ENCODE results near the gene STPG1.

STPG1 gene

DNA sequence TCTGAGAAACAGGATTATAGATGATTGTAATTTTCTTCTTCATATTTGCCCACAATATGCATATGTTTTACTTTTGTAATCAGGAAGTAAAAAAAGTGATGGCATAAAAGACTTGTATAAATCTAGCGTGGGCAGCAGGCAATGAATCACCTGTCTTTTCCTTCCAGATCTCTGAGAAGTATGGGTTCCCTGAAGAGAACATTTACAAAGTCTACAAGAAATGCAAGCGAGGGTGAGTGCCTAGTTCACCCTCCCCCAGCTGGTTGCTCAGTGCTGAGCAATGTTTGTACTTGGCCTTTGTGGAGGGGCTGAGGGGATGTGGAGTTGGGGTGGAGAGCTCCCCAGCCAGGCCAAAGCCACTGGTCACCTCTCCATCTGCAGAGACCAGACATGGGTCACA lies 63.7 kb downstream of the STPG1 start:
- Histone ChIP-seq H3K27me3 (ENCODE audit: insufficient read depth, low read length) (peaks cover 4% of the 10 kb centered on the region), H3K9me3 (ENCODE audit: low read length) (no peaks in the 10 kb centered on the region), H3K4me1 (ENCODE audit: insufficient read depth, low read length) (no peaks in the 10 kb centered on the region), H2AFZ (ENCODE audit: low read depth, low read length) (no peak overlapping the region), H3K36me3 (ENCODE audit: insufficient read depth, low read length) (no peaks in the 10 kb centered on the region), H3K4me3 (ENCODE audit: low read length) (no peak overlapping the region)

DNA sequence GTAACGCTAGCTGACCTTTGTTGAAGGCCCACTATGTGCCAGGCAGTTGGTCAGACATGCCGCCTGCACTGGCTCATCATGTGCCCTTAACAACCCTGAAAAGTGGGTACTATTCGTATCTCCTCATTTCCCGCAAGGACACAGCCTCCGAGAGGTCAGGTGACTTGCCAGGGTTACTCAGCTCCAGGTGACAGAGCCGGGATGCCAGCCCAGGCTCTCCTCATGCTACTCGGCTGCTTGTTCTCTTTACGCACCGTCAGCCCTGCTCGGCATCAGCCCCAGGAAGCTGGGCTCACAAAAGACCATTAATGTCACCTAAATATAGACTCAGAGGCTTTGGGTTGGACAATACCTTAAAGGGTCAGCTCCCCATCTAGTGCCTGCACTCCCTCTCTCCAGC lies 65.4 kb downstream of the STPG1 start:
- no peak overlapping the region for H2AFZ ChIP-seq (ENCODE audit: low read depth, low read length)
- H3K4me3 ChIP-seq (ENCODE audit: low read length): no peak overlapping the region
- no peaks in the 10 kb centered on the region for H3K9me3 ChIP-seq (ENCODE audit: low read length)
- no peaks in the 10 kb centered on the region for H3K36me3 ChIP-seq (ENCODE audit: insufficient read depth, low read length)
- peaks cover 4% of the 10 kb centered on the region for H3K27me3 ChIP-seq (ENCODE audit: insufficient read depth, low read length)
- H3K4me1 ChIP-seq (ENCODE audit: insufficient read depth, low read length): no peaks in the 10 kb centered on the region

DNA sequence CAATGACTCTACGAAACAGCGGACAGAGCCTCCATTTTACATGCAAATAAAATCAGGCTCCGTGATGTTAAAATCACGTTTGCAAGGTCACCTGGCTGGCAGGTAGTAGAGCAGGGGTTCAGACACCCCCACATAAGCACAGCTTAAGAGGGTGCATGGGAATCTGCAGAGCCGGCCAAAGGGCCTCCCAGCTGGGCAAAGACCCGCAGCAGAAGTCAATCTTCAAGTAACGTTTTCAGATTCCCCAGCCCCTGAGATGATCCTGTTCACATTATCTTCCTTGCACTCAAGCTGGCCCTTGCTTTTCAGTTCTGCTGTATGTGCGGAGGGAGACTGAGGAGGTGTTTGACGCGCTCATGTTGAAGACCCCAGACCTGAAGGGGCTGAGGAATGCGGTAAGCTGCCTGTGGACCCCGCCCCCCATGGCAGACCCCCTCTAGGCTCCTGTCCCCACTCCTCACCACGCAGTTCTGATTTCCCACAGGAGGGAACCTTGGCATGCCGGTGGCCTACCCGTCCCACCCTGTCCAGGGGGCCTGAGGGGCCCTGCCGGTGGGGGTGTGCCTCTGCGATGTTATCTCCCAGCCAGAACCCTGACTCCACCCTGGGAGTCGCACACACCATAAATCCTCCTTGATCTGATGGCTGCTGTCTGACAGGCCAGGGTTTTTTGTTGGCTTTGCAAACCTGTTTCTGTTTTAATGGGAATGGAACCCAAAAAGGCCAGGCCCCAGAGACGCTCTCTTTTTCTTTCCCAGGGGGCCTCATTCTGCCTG lies 66.2 kb downstream of the STPG1 start:
- Histone ChIP-seq H3K27me3 (ENCODE audit: insufficient read depth, low read length) (peaks cover 4% of the 10 kb centered on the region), H3K4me1 (ENCODE audit: insufficient read depth, low read length) (no peaks in the 10 kb centered on the region), H3K36me3 (ENCODE audit: insufficient read depth, low read length) (no peaks in the 10 kb centered on the region), H3K9me3 (ENCODE audit: low read length) (no peaks in the 10 kb centered on the region), H2AFZ (ENCODE audit: low read depth, low read length) (no peak overlapping the region), H3K4me3 (ENCODE audit: low read length) (no peak overlapping the region)

DNA sequence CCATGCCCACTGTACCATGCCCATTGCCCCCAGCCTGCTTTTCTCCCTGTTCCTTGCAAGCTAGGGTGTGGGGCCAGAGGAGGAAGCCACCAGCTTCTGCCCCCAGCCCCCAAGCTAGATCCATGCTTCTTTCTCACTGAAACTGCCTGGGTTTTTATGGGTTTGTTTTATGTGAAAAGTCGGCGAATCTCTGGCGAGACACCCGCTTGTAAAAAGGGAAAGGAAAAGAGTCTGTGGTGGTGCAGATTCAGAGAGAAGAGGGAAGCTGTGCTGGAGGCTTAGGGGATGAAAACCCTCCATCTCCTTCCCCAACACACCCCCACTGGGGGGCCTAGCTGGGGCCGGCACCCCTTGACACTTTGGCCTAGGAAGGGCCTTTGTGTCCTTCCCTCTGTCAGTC lies 68.2 kb downstream of the STPG1 start:
- Histone ChIP-seq H3K4me3 (ENCODE audit: low read length) (no peak overlapping the region), H3K27me3 (ENCODE audit: insufficient read depth, low read length) (peaks cover 4% of the 10 kb centered on the region), H3K9me3 (ENCODE audit: low read length) (no peaks in the 10 kb centered on the region), H3K36me3 (ENCODE audit: insufficient read depth, low read length) (no peaks in the 10 kb centered on the region), H2AFZ (ENCODE audit: low read depth, low read length) (no peak overlapping the region), H3K4me1 (ENCODE audit: insufficient read depth, low read length) (peaks cover 2% of the 10 kb centered on the region)

DNA sequence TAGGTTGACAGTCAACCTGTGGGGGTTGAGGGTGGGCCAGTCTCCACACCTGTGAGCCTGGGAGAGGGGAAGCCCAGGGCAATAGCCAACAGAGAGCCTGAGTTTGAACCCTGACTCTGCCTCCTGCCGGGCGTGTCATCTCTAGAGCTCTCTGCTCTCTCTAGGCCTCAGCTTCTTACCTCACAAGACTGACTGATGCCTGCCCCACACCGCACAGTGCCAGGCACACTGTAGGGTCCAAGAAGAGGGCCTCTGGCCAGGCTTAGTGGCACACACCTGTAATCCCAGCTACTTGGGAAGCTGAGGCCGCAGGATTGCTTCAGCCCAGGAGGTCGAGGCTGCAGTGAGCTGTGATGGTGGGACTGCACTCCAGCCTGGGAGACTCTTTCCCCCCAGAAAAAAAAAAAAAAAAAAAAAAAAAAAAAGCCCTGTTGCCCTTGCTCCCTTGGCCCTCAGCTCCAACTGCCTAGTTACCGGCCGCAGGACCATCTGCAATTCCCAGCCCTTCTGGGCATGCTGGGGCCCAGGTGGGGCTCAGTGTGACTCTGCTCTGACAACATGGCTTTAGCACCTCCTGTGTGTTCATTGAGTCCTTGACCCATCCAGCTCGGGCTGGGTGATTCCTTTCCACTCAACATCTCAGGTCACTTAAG lies 69.4 kb downstream of the STPG1 start:
- H3K36me3 ChIP-seq (ENCODE audit: insufficient read depth, low read length): no peaks in the 10 kb centered on the region
- H3K9me3 ChIP-seq (ENCODE audit: low read length): no peaks in the 10 kb centered on the region
- peaks cover 7% of the 10 kb centered on the region for H3K4me1 ChIP-seq (ENCODE audit: insufficient read depth, low read length)
- peaks cover 4% of the 10 kb centered on the region for H3K27me3 ChIP-seq (ENCODE audit: insufficient read depth, low read length)
- no peak overlapping the region for H3K4me3 ChIP-seq (ENCODE audit: low read length)
- no peak overlapping the region for H2AFZ ChIP-seq (ENCODE audit: low read depth, low read length)

DNA sequence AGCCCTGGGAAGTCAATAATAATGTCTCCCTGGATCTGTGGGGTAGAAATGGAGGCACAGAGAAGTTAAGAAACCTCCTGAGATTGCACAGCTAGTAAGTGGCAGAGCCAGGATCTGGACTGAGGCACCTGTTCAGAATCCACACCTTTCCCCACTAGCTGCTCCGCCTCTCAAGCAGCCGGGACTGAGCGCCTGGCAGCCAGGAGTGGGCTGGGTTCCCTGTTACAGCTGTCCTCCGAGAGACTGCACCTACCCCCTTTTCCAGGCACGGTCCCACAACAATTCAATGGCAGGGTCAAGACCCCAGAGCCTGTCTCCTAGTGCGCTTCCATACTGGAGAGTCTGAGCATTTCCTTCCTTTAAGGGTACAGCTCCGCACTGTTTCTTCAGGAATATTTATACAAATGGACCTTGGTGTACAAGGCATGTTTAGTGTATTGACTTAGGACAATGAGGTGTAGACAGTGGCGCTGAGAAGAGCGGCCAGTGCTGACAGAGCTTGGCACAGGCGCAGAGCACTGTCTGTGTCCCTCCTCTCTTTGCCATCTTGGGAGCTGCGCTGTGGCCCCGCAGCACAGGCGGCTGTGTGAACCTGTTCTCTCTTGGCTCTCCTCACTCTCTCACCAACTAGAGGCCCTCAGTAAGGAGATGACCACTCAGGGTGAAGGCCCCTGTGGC lies 70.0 kb downstream of the STPG1 start:
- Histone ChIP-seq H3K27me3 (ENCODE audit: insufficient read depth, low read length) (peaks cover 4% of the 10 kb centered on the region), H3K4me1 (ENCODE audit: insufficient read depth, low read length) (peaks cover 7% of the 10 kb centered on the region), H3K9me3 (ENCODE audit: low read length) (no peaks in the 10 kb centered on the region), H3K4me3 (ENCODE audit: low read length) (no peak overlapping the region), H3K36me3 (ENCODE audit: insufficient read depth, low read length) (no peaks in the 10 kb centered on the region), H2AFZ (ENCODE audit: low read depth, low read length) (no peak overlapping the region)

DNA sequence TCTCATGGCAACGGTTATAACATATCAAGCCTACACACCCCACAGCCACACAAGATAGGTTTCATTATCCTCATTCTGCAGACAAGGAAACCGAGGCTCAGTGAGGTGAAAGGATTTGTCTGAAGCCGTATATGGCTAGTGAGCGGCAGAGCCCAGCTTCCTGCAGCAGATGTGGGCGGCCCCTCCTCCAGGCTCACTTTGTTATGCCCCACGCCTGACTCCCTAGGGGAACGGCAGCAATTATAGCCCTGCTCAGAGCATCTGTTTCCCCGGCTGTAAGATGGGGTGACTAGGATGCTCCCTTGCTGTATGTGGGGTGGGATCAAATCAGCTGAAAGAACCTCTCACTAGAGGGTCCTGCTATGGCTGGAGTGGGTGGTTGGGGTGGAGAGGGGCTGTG lies 72.3 kb downstream of the STPG1 start:
- H3K4me1 ChIP-seq (ENCODE audit: insufficient read depth, low read length): peaks cover 7% of the 10 kb centered on the region
- H2AFZ ChIP-seq (ENCODE audit: low read depth, low read length): no peak overlapping the region
- no peaks in the 10 kb centered on the region for H3K27me3 ChIP-seq (ENCODE audit: insufficient read depth, low read length)
- H3K9me3 ChIP-seq (ENCODE audit: low read length): no peaks in the 10 kb centered on the region
- H3K36me3 ChIP-seq (ENCODE audit: insufficient read depth, low read length): no peaks in the 10 kb centered on the region
- no peak overlapping the region for H3K4me3 ChIP-seq (ENCODE audit: low read length)

DNA sequence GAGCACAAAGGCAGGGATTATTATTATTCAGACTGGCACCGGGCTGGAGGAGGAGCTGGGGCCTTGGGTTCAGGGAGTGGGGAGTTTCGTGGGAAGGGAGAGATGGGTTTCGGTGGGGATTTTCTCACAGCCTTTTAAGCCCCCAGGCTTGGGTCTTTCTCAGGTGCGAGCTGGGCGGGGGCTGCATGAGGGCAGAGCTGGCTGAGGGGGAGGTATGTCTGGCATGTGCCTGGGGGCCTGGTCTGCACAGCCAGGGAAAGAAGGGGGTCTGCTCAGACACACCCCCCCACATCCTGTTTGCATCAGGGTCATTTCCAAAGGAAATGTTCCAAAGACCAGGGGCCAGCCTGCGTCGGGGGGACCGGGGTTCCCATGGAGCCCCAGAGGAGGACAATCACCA lies 72.8 kb downstream of the STPG1 start:
- Histone ChIP-seq H3K4me3 (ENCODE audit: low read length) (no peak overlapping the region), H3K4me1 (ENCODE audit: insufficient read depth, low read length) (peaks cover 7% of the 10 kb centered on the region), H3K9me3 (ENCODE audit: low read length) (no peaks in the 10 kb centered on the region), H3K27me3 (ENCODE audit: insufficient read depth, low read length) (no peaks in the 10 kb centered on the region), H2AFZ (ENCODE audit: low read depth, low read length) (no peak overlapping the region), H3K36me3 (ENCODE audit: insufficient read depth, low read length) (no peaks in the 10 kb centered on the region)

DNA sequence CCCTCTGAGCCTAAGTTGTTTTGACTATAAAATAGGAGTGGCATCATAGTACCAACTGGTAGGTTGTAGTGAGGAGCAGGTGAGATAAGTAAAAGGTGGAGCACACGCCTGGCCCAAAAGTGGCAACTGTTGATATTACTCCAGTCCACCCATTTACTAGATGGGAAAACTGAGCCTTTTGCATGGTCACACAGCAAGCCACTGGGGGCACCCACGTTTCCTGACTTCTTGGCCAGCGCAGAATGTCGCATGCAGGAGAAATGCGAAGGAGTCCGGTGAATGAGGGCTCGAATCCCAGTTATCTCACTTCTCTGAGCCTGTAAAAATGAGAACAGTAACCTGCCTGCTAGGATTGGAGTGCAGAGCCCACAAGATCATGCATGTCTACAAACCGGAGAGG lies 73.6 kb downstream of the STPG1 start:
- Histone ChIP-seq H3K36me3 (ENCODE audit: insufficient read depth, low read length) (no peaks in the 10 kb centered on the region), H2AFZ (ENCODE audit: low read depth, low read length) (no peak overlapping the region), H3K4me1 (ENCODE audit: insufficient read depth, low read length) (peaks cover 7% of the 10 kb centered on the region)

DNA sequence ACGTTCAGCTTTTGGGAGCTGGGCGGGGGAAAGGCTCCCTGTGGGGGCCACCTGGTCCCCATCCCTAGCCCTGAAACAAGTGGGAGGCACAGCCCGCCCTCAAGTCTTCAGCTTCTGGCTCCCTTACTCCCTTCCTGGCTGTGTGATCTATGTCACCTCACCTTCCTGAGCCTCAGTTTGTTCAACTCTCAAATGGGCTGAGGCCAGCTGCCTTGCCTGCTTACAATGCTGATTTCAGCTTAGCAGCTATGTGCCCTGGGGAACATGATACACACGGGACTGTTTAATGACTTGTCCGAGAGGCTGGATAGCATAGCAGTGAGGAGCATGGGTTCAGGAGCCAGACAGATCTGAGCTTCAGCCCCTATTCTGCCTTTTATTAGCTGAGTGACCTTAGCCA lies 75.1 kb downstream of the STPG1 start:
- no peaks in the 10 kb centered on the region for H3K9me3 ChIP-seq (ENCODE audit: low read length)
- no peak overlapping the region for H3K4me3 ChIP-seq (ENCODE audit: low read length)
- no peak overlapping the region for H2AFZ ChIP-seq (ENCODE audit: low read depth, low read length)
- H3K27me3 ChIP-seq (ENCODE audit: insufficient read depth, low read length): peaks cover 3% of the 10 kb centered on the region
- no peaks in the 10 kb centered on the region for H3K36me3 ChIP-seq (ENCODE audit: insufficient read depth, low read length)
- peaks cover 7% of the 10 kb centered on the region for H3K4me1 ChIP-seq (ENCODE audit: insufficient read depth, low read length)

More for the DNA sequence above, 73.6 kb downstream of the STPG1 start:
- H3K27me3 ChIP-seq (ENCODE audit: insufficient read depth, low read length): no peaks in the 10 kb centered on the region
- H3K9me3 ChIP-seq (ENCODE audit: low read length): no peaks in the 10 kb centered on the region
- H3K4me3 ChIP-seq (ENCODE audit: low read length): no peak overlapping the region

DNA sequence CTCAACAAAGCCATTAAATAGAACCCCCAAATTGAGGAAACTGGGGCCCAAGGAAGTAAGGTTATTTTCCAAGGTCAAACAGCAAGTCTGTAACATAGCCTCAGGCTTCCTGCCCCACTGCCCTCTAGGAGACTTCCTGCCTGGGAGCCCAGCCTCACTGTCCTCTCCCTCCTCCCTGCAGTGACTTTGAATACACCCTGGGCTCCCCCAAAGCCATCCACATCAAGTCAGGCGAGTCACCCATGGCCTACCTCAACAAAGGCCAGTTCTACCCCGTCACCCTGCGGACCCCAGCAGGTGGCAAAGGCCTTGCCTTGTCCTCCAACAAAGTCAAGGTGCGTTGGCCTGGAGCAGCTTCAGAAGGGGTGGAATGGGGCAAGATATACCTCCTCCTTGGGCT lies 76.1 kb downstream of the STPG1 start:
- peaks cover 6% of the 10 kb centered on the region for H3K27me3 ChIP-seq (ENCODE audit: insufficient read depth, low read length)
- no peaks in the 10 kb centered on the region for H3K9me3 ChIP-seq (ENCODE audit: low read length)
- no peak overlapping the region for H2AFZ ChIP-seq (ENCODE audit: low read depth, low read length)
- H3K4me3 ChIP-seq (ENCODE audit: low read length): no peak overlapping the region
- H3K4me1 ChIP-seq (ENCODE audit: insufficient read depth, low read length): peaks cover 7% of the 10 kb centered on the region
- no peaks in the 10 kb centered on the region for H3K36me3 ChIP-seq (ENCODE audit: insufficient read depth, low read length)

DNA sequence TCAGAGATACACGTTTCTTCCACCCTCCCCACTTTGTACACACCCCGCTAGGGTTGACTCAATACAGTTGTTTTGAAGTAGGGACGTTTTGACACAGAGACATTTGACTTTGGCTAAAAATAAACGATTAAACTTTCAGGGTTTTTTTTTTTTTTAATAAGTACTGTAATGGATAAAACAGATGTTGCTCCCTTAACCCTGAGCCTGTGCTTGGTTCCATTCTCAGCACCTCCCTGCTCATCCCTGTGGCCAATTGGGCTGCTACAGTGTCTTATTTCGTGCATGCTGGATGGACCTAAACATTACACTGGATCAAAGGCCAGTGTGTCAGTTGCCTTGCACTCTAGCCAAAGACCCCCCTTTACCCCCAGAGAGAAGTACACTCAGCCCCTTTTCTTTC lies 77.5 kb downstream of the STPG1 start:
- Histone ChIP-seq H2AFZ (ENCODE audit: low read depth, low read length) (no peak overlapping the region), H3K9me3 (ENCODE audit: low read length) (no peaks in the 10 kb centered on the region), H3K4me3 (ENCODE audit: low read length) (no peak overlapping the region), H3K36me3 (ENCODE audit: insufficient read depth, low read length) (no peaks in the 10 kb centered on the region), H3K4me1 (ENCODE audit: insufficient read depth, low read length) (peaks cover 7% of the 10 kb centered on the region), H3K27me3 (ENCODE audit: insufficient read depth, low read length) (peaks cover 6% of the 10 kb centered on the region)

DNA sequence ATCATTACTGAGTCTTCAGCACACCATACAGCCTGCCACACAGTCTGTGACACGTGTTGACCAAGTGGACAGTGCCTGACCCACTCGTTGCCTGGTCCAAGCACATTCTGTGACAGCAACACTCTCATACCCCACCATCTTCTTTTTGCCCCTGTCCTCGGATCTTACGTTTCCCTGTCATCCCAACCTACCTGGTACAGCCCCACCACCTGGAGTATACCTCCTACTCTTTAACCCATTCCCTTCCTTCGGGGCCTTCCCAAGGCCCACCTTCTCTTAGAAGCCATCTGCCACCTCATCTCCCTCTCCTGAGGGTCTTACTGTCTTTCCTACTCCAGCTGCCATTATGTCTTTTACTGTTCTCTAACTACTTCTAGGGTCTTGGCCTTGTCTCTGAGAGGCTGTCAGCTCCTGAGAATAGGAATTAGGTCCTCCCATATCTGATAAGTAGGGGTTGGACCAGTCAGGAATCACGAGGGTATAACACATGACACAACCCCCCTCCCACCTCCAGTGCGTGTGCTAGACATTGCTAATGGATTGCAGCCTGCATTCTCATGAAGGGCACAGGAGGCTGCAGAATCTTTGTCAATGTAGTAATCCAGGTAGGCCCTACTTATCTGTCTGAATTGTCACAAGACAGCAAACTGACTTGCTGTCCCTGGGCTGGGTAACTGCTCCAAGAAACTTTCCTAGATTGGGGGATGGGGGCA lies 81.5 kb downstream of the STPG1 start:
- Histone ChIP-seq H3K27me3 (ENCODE audit: insufficient read depth, low read length) (peaks cover 9% of the 10 kb centered on the region), H3K4me3 (ENCODE audit: low read length) (no peak overlapping the region), H2AFZ (ENCODE audit: low read depth, low read length) (no peak overlapping the region), H3K4me1 (ENCODE audit: insufficient read depth, low read length) (no peaks in the 10 kb centered on the region), H3K9me3 (ENCODE audit: low read length) (no peaks in the 10 kb centered on the region), H3K36me3 (ENCODE audit: insufficient read depth, low read length) (no peaks in the 10 kb centered on the region)

Data from neuron (in vitro differentiated cells).